GM21381 (cell line): ENCODE results near the gene SLC35E1.

ENCODE experiments used
- ATAC-seq: cut with Tn5 transposase; IDR thresholded peaks from one replicate; pipeline ENCODE4 v1.9.1; 2021; ENCODE audit warnings: mild to moderate bottlenecking, moderate library complexity; ENCODE audit not compliant: unreplicated experiment

Gene SLC35E1

DNA sequence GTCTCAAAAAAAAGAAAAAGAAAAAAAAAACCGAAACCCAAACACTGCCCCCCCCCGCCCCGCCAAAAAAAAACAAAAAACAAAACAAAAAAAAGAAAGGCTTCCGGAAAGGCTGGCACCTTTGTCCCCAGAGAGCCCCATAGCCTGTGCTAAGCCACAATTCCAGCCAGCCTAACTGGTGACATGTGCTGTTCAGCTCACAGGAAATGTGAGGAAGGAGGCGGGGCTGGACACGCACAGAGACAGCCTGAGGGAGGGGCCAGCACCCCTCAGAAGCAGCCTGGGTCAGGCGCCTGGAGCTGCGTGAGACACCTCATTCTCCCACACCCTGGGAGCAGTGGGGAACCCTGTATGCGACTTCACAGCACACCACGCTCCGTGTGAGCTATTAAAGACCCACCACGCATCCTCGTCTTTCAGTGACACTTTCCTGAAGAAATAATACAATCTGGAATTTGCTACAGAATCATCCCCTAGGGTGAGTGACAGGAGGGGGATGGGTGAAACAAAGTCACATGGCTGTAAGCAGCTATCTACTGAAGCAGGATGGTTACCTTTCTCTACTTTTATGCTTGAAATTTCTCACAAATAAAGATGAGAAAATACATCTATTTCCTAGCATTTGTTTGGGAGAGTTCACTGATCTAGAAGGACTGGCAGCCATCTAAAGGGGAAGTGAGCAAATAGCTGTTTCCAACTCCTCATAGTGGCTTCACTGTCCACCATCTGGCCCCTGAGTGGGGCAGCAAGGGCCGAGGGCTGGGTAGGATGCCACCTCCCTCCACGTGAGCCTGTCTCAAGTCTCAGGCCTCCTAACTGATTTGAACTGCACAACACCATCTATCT, 12.3 kb upstream of the SLC35E1 start:
- peak; percentile 52 for ATAC-seq

DNA sequence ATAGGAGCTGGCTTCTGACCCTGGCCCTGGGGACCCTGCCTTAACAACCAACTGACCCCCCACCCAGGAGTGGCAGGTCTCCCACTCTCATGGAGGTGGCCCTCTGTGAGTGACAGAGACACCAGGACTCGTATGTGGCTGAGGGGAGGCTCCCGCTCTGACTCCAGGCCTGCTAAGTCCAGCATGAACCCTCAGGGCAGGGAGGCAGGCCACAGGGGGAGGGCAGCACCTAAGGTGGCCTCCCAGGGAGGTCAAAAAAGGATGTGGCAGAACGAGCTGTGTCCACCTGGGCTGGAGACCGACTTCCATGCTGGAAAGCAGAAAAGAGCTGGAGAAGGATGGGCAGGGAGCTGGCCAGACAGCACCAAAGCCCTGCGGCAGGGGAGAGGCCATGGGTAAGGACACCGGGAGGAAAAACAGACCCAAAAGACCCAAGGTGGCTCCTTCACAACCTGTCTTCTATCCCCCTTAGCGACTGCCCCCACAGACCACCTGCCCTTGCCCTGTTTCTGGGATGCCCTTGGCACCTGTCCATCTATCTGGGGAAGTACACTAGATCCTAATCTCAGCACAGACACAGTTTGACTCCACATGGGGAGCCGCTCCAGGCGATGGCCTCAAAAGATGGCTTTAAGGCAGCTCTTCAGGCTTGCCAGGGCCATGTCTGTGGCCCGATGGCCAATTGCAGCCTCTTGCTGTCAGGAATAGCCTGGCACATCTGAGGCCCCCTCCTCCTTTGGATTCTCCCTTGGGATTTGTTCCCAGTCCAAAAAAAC, 10.5 kb upstream of the SLC35E1 start:
- no peak for ATAC-seq

DNA sequence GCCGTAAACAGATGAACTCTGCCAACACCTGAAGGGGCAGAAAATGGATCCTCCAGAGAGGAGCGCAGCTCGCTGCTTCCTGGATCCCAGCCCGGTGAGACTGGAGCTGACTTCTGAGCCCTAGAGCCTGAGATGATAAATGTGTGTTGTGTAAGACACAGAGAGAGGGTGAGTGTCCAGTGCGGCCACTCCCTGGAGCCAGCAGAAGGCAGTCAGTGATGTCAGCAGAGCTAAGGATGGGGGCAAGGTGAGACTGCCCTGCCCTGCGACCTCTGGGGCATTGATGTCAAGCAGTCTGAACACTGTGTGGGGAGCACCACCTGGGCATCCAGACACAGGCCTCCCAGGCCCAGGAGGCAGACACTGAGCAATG, 9.7 kb upstream of the SLC35E1 start:
- no peak for ATAC-seq

DNA sequence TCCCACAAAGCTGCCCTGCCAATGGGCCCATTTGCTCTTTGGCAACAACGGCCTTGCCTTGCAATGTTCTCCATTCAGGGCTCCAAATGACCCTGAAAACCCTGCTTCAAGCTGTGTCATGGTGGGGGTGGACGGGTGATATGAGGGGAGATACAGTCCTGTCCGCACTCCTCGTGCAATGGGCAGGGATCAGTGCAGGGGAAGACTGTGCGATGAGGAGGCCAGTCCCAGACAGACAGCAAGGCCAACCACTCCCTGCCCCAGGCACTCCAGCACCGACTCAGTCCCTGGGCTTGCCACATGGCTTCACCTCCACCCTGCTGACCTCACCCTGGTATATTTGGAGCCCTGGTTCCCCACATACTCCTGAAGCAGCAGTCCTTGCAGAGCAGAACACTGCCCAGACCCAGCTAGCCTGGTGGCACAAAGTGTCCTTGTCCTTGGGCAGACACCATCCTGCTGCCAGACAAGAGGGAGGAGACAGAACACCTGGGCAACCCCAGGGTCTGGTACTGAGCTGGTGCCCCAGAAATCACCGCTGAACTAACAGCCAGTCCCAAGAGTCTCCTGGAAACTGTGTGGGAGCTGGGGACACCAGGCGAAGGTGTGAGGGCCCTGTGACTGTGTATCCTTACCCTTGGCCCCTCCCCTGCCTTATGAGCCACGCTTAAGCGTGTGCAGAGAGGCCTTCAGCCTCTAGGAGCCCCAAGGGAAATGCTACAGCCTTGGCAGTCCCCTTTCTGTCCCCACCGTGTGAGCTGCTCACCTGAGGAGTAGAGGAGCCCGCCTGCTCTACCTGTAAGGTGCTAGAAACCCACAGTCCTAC, 9.1 kb upstream of the SLC35E1 start:
- ATAC-seq, result no peak

DNA sequence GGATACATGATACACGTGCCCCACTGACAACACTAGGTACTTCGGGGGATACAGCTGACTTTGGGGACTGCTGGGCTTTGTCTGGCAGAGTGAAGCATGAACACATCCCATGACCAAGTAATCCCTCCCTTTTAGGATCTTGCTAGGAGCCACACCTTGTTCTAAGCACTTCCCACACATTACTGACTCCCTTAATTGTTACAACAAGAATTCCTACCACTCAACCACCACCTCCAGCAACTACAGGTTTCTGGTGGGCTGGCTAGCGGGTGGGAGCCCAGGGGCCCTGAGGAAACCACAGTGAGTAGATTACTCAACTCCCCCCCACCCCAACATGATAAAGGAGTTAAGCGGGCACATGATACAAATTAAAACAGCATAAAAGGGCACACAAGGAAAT, 7.2 kb upstream of the SLC35E1 start:
- no peak for ATAC-seq

DNA sequence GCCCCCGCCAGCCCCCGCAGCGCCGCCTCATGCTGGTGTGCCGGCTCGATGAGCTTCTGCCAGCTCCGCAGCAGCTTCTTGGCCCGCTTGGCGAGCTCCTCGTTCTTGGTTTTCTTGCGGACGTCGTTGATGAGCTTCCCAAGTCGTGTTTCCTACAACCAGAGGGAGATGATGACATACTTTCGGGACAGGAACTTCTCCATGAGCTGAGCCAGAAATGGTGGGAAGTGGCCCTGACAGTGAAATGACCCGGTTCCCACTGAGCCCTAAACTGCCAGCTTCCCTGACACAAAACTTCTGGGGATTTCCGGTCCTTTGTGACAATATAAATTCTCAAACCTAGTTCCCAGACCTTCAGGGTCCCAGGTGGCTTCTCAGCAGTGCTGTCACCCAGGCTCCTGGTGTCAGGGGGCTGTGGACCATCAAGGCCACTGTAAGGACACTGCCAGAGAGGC, 5.3 kb upstream of the SLC35E1 start:
- no peak for ATAC-seq

DNA sequence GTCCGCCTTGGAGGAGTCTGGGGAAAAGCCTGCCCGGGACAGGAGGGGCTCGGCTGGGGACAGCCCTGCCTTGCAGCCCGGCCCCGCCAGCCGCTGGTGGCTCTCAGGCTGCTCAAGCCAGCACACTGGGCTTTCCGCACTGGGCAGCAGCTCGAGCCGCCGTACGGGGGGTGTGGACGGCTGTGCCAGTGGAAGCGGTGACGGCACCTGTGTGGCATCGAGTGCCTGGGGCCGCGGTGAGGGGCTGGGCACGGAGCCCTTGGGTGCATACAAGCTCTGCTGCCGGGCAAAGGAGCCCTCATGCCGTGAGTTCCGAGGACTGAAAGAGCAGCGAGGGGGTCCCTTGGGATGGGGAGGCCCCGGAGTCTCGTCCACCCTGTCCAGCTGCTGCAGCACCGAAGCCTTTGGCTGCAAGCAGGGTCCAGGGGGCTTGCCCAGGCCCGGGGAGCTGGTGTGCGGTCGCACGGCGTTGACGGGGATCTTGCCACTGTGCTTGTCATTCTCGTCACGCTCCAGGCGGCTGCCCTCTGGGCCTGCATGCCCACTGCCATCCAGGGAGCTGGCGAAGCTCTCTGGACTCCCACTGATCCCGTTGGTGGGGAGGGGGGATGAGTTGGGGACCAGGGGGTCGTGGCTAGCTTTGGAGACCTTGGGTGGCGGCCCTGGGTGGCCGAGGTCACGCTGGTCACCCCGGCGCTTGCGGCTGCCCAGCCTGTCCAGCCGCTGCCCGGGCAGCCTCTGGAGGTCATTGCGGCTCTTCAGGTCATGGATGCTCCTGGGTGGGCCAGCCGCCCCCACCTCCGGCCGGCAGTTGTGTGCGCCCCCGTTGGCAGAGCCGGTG, 4.7 kb upstream of the SLC35E1 start:
- ATAC-seq, result no peak

DNA sequence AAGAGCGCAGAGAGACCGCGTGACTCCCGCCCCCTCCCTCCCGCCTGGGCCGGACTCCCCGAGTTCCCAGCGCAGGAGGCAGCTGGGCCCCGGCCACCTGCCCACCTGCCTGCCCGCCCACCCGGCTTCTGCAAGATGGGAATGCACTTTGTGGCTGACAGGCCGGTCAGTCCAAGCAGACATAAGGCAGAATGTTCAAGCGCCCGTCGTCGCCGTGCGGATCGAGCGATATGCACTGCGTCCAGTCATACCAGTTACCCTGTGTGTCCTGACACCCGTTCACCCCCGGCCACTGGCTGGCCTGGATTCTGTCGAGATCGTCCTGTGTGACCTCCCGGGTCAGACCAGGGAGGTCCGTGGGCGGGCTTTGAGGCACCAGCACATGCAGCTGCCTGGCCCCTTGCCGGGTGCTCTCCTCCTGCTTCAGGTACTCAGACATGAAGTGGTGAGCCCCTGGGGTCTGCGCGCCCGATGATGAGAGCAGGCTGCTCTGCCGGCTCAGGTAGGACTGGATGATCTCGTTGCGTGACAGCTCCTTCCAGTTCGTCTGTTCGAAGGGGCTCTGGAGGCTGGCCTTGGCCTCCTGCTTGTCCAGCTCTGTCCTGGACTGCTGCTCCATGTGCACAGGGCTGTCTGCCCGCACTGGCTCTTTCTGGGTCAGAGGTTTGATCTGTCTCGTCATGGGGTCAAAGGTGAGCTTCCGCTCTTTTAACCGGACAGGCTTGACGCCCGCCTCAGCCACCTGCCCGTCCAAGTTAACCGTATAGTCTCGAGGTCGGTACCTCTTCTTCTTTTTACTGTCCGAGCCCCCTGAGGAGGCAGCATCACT, 3.9 kb upstream of the SLC35E1 start:
- ATAC-seq, result no peak

DNA sequence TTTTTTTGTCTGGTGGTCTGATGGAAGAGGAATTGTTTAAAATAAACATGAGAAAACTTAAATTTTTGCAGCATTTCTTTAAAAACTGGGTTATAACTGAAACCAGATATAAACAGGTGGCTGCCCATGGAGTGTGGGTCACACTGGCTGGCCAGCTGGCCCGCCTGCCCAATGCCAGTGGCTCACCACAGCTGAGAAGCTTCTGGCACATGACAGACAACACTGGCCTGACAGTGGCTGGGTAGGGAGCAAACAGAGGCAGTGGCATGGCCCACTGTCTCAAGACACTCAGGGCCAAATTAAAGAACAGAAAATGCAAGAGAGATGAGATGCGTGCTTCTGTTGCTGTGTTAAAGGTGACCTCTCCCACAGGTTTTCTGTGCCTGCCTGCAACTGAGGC, 3.1 kb upstream of the SLC35E1 start:
- no peak for ATAC-seq

DNA sequence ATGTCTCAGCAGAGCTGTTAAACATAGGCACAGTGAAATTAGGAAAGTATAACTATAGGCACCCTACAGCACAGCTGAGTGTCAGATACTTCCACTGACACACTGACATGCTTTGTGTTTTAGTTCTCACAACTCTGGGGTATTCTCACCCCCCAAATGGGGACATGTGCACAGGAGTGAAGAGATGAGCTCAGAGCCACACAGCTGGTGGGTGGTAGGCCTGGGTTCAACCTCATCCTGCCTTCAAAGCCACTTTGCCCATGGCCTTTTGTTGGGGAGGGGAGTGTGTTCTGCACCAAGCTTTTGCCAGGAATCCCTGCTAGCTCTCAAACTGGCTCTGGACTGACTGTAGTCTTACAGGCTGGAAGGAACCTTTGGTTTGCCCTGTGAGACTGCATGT, 1.7 kb upstream of the SLC35E1 start:
- no peak for ATAC-seq

DNA sequence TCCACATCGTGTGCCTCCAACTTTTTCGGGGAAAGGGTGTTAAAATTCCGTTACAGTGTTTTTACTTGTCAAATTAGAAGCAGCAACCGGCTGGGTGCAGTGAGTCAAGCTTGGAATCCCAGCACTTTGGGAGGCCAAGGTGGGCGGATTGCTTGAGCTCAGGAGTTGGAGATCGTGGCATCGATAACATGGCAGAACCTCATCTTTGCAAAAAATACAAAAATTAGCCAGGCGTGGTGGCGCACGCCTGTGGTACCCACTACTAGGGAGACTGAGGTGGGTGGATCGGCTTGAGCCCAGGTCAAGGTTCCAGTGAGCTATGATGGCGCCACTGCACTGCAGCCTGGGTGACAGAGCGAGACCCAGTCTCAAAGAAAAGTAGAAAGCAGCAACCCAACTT, 1.1 kb upstream of the SLC35E1 start:
- ATAC-seq, result no peak

DNA sequence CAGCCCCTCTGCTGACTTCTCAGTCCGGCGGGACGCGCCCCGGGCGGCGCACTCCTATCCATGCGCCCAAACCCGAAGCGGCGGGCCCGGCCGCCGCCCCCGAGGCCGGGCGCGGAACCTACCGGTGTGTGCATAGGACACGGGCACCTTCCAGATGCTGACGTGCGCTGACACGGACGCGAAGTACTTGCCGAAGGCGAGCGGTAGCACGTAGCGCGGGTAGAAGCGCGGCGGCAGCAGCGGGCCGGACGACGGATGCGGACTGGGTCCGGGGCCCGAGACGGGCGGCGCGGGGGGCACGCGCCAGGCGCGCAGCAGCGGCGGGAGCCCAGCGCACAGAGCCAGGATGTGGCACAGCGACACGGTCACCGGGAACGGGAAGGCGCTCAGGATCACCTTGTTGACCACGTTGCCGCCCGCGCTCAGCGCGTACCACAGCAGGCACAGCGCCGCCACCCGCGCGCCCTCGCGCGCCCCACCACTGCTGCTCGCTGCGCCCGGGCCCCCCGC, 338 bp downstream of the SLC35E1 start:
- peak; percentile 26 for ATAC-seq

DNA sequence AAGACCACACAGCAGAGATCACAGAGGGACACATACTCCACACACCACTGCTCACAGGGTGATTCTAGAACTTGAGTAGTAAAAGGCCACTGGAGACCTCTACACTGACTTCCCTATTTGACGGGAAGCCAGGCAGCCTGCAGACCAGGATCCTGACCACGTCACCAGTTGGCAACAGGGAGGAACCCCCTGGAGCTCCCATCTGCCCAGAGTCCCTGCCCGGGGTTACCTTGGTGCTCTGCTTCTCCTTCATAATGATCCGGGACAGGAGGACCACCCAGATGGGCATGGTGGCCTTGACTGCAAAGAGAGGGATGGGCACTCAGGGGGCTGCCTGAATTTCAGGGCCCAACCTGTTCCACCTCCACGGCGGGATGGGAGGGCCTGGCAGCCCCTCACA, 932 bp downstream of the SLC35E1 start:
- no peak for ATAC-seq

DNA sequence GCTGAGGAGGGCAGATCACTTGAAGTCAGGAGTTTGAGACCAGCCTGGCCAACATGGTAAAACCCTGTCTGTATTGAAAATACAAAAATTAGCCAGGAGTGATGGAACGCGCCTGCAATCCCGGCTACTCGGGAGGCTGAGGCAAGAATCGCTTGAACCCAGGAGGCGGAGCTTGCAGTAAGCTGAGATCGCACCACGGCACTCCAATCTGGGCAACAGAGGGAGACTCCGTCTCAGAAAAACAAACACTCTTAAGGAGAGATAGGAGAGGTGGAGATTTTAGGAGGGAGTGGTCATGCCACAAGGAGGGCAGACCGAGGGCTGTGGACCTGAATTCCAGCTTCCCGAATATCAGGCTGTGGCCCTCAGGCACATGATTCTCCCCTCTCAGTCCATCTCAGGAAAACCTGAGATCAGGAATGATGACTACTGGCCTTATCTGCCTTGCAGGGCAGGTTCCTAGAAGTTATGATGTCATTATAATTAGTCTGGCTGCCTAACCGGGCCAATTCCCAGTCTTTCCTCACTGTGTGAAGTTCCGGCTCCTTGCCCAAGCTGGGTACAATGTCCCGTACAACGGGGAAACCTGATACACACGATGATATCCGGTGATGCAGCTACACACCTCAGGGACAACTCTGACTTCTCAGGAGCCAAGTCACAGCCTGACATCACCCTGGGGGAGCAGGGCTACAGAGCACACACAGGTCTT, 2.5 kb downstream of the SLC35E1 start:
- no peak for ATAC-seq

DNA sequence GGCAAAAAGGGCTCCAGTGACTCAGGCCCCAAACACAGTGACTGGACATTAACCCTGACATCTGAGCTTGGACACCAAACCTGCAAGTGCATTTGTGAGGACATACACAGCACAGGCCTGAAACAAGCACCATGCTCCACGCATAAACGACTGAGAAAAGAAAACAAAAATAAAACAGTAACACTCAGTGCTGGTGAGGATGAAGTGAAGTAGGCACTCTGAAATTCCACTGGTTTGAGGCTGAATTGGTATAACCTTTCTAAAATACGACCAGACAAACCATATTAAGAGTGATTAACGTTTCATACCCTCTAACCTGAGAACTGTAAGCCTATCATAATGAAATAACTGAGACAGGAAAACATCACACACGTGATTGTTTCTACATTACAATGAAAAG, 5.5 kb downstream of the SLC35E1 start:
- no peak for ATAC-seq

DNA sequence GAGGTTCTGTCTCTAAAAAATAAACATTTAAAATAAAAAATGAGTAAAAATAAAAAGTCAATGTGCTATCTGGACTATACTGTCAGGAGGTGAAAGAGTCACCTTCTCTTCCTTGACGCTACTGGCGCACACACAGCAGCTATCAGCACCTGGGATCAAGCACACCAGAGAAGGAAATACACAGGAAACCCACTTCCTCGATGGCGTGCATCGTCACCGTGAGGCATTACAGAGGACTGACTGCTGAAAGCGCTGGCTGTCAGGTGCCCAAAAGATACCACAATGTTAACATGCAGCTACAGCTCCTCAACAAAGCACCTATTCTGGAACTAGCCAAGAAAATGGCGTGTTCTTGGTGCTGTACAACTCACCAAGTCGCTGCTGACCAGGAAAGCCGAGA, 6.1 kb downstream of the SLC35E1 start:
- ATAC-seq, result no peak

DNA sequence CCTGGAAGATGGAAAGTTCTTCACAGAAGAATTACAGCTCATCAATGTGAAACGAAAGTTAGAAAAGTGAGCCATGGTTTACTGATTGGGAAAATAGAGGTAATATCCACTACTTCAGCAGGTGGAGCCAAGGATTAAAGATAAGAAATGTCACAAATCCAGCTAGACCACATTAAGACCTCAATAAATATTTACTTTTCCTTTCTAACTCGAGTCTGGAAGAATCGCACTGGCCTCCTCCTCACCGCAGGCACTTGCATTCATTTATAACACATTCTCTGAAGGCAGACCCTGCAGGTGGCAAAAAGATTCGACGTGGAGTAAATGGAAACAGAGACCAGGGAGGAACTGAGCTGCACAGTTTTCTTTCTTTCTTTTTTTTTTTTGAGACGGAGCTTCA, 7.4 kb downstream of the SLC35E1 start:
- no peak for ATAC-seq

DNA sequence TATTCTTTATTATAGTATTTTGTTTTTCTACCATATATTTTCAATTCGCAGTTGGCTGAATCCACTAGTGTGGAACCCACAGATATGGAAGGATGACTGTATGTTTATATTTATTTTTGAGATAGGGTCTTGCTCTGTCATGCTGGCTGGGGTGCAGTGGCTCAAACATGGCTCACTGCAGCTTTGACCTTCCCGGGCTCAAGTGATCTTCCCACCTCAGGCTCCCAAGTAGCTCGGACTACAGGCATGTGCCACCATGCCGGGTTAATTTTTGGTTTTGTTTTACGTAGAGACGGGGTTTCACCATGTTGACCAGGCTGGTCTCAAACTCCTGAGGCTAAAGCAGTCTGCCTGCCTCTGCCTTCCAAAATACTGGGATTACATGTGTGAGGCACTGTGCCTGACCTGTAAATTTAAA, 9.6 kb downstream of the SLC35E1 start:
- ATAC-seq, result no peak

DNA sequence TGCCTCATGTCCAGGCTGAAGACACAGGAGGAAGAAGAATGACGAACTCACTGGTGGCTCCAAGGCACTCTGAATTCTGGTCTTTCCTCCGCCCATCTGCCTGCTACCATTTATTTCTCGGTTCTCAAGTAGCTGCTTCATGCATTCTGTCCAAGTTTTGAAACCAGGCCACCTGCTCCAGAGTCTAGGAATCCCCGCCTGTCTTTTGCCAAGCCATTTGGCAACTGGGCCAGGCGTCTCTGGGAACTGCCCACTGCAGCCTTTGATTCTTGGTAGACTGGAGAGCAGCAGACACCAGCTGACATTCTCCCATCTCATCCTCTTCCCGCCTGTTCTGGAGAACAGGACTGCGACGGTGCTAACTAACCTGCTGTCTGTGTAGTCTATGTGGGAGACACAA, 10.8 kb downstream of the SLC35E1 start:
- ATAC-seq, result no peak
